Heart left ventricle (tissue), 16 donors: ENCODE results near the gene ETV7. TPM values are rescaled to one million over a fixed set of nuclear protein-coding genes. Genes with fewer than 3 reads are reported as not detected.
"Not testable (repeated sequence)": the region's sequence is repeated elsewhere in the genome, so short reads cannot be mapped to it uniquely, and the experiment has no call there.

Source experiments
- ATAC-seq, 4 donors: fragments of 200-7000 bp; cut with Tn5 transposase; one replicate each; pipeline ENCODE4 v1.9.1; 2020 to 2022; ENCODE audit warnings: moderate library complexity in 4 of 4, mild to moderate bottlenecking in 3 of 4, moderate number of reproducible peaks in 1 of 4
- DNase-seq, 5 donors: peaks; one replicate each; pipeline ENCODE4 v3.0.0-alpha.2; 2020
- H3K27ac ChIP-seq, 12 donors: fragments of 200-600 bp; sonication (generic) in 4 of 12; one replicate each; pipeline versions ENCODE4 v1.5.0 to v1.8.0; 2016 to 2022; ENCODE audit warnings: mild to moderate bottlenecking in 2 of 12
- H3K27me3 ChIP-seq, 9 donors: fragments of 200-600 bp; sonication (generic) in 2 of 9; one replicate each; pipeline versions ENCODE4 v1.5.1 to v1.8.0; 2016 to 2022; ENCODE audit warnings: mild to moderate bottlenecking in 3 of 9
- H3K36me3 ChIP-seq, 9 donors: fragments of 200-600 bp; sonication (generic) in 2 of 9; one replicate each; pipeline versions ENCODE4 v1.5.0 to v1.8.0; 2018 to 2022; ENCODE audit warnings: mild to moderate bottlenecking in 2 of 9
- H3K4me1 ChIP-seq, 12 donors: fragments of 200-600 bp; sonication (generic) in 4 of 12; one replicate each; pipeline versions ENCODE4 v1.5.0 to v1.8.0; 2016 to 2022; ENCODE audit warnings: mild to moderate bottlenecking in 3 of 12
- H3K4me3 ChIP-seq, 12 donors: fragments of 200-600 bp; sonication (generic) in 4 of 12; one replicate each; pipeline versions ENCODE4 v1.5.0 to v1.8.0; 2017 to 2022; ENCODE audit warnings: mild to moderate bottlenecking in 9 of 12, moderate library complexity in 4 of 12
- H3K9me3 ChIP-seq, 12 donors: fragments of 200-600 bp; sonication (generic) in 4 of 12; one replicate each; pipeline versions ENCODE4 v1.5.0 to v1.8.0; 2016 to 2022; ENCODE audit warnings: mild to moderate bottlenecking in 1 of 12
- CTCF ChIP-seq, 12 donors: fragments of 200-600 bp; sonication (generic) in 4 of 12; IDR thresholded peaks; one replicate each; pipeline versions ENCODE4 v1.5.0 to v1.8.0; 2018 to 2022; ENCODE audit warnings: antibody characterized with exemption in 12 of 12, mild to moderate bottlenecking in 5 of 12
- POLR2A ChIP-seq, 2 donors: fragments of 450-650 bp; IDR thresholded peaks; one replicate each; pipeline ENCODE4 v1.6.1; 2017; ENCODE audit warnings: antibody characterized with exemption in 2 of 2, mild to moderate bottlenecking in 2 of 2, moderate library complexity in 2 of 2
- WGBS, 4 donors: extraction: QIAGEN DNeasy Blood & Tissue Kit in 2 of 4; methylation state at CpG; one replicate each; pipeline versions ENCODE4 v1.1.5 to v1.1.7; 2013 to 2018; 5-methylcytosine and 5-hydroxymethylcytosine counted together
- intact Hi-C, 10 donors: fragments of 100-400 bp; cut with DNase I; formaldehyde crosslinking; loops; one replicate each; pipeline versions ENCODE4 v1.11.1 to v1.14.2; 2022
- polyA plus RNA-seq, 2 donors: library from polyadenylated mRNA; stranded (reverse); fragments of 200-250 nt; gene quantifications; one replicate each; pipeline ENCODE4 v1.2.3, GENCODE V29; 2013
- total RNA-seq, 9 donors: library from RNA; depleted of rRNA in 2 of 9; stranded (reverse); fragments of >200 nt in 2 of 9; fragmentation: NEBNext Ultra II Directional in 3 of 9; extraction: Animal tissue kit (Norgen Biotek cat#: 25700) in 3 of 9; gene quantifications; one replicate each; pipeline versions ENCODE4 v1.1.0 to v1.2.4, GENCODE V29; 2016 to 2023
- donor health status: ischemic (EF 13 %, LVEDD 7.1; RV severe dilation, severe dysfunction).
- donor health status: healthy with polysubstance abuse.
- donor health status: DM: no; HTN: yes; CAD: no.
- donor health status: DM: no; HTN: no; CAD: no.
- donor health status: ischemic (EF 25% LVEDD 6.9; RV normal size, moderate dysfunction).
- donor health status: ischemic (EF 25% LVEDD 5.7; RV mildly dilated, moderate dysfunction).
- donor health status: healthy.
- donor health status: DM: yes; HTN: yes; CAD: no.
- donor health status: ischemic (EF 35%, LVEDD 5.7; RV mildly dilated, moderate dysfunction).
- donor health status: nonischemic (EF 11% LVEDD 7.7; RV severe dilation, severe dysfunction).
- donor health status: DM: yes; HTN: yes; CAD: no.
- donor health status: PGD.
- donor health status: ischemic (EF 29% LVEDD 5.4; RV normal size, mild dysfunction).
- donor health status: nonischemic (EF 23%, LVEDD 6.1; RV moderate dilation, normal function).

The ETV7 gene
- total and polyA plus RNA-seq, 11 donors = 0.06 to 5.1 (median 0.31) TPM; not detected in 5

GRCh38 chr6:36340618-36341454 is 46.6 kb downstream of the ETV7 start:
- Histone ChIP-seq H3K9me3 (no peaks in the 10 kb centered on the region), H3K4me3 (peak overlapping the region in 7 of 12 donors; percentile 3 to 41 (median 24)), H3K27me3 (peaks cover 0 to 20% (median 7%) of the 10 kb centered on the region in 9 donors), H3K27ac (peak overlapping the region in 1 of 12 donors; percentile 10), H3K4me1 (peaks cover 0 to 12% (median 5%) of the 10 kb centered on the region in 12 donors), H3K36me3 (no peaks in the 10 kb centered on the region)
- ATAC-seq (peak; percentile 44 to 83 (median 80)), DNase-seq (peak; percentile 64 to 92 (median 77))
- 19 to 30% (median 22%) methylated on average over 25 to 36 of the region's 36 CpGs for WGBS, 4 donors
- intact Hi-C loops = loop anchor here in 6 of 10 donors (1.0 to 5.0 kb wide), 4 partner anchors 18 to 34 kb away; no protein-coding TSS in a partner anchor
- TF ChIP-seq CTCF (IDR thresholded peaks at IDR 0.05) = peak; percentile 90 to 98 (median 97)
- TF ChIP-seq POLR2A (IDR thresholded peaks at IDR 0.05) = no peak

- 53 to 67% (median 63%) methylated on average over 12 of the region's 12 CpGs for WGBS, 4 donors
- ATAC-seq (no peak), DNase-seq (no peak)
- Histone ChIP-seq H3K4me3 (no peak overlapping the region), H3K4me1 (peaks cover 0 to 12% (median 5%) of the 10 kb centered on the region in 12 donors), H3K27me3 (peaks cover 0 to 22% (median 5%) of the 10 kb centered on the region in 9 donors), H3K9me3 (no peaks in the 10 kb centered on the region), H3K27ac (no peak overlapping the region), H3K36me3 (no peaks in the 10 kb centered on the region)
- TF ChIP-seq POLR2A (IDR thresholded peaks at IDR 0.05) (no peak), CTCF (IDR thresholded peaks at IDR 0.05) (no peak)
- intact Hi-C loops = loop anchor here in 4 of 10 donors (2.0 to 5.0 kb wide), 3 partner anchors 19 to 33 kb away; no protein-coding TSS in a partner anchor
Observed at GRCh38 chr6:36340306-36340617, 47.2 kb downstream of the ETV7 start.

GRCh38 chr6:36339146-36339545 is 48.3 kb downstream of the ETV7 start:
- ATAC-seq = no peak
- no peak for DNase-seq
- H3K4me1 ChIP-seq = peaks cover 0 to 21% (median 12%) of the 10 kb centered on the region in 12 donors
- no peak overlapping the region for H3K27ac ChIP-seq
- TF ChIP-seq POLR2A (IDR thresholded peaks at IDR 0.05) (no peak), CTCF (IDR thresholded peaks at IDR 0.05) (no peak)
- H3K9me3 ChIP-seq = no peaks in the 10 kb centered on the region
- H3K36me3 ChIP-seq = no peaks in the 10 kb centered on the region
- intact Hi-C loops = no loop called here
- no peak overlapping the region for H3K4me3 ChIP-seq
- WGBS, 4 donors = 83 to 88% (median 84%) methylated on average over 12 of the region's 12 CpGs
- H3K27me3 ChIP-seq = peaks cover 0 to 32% (median 10%) of the 10 kb centered on the region in 9 donors

- Histone ChIP-seq H3K27me3 (peaks cover 0 to 34% (median 10%) of the 10 kb centered on the region in 9 donors), H3K4me1 (peaks cover 0 to 29% (median 17%) of the 10 kb centered on the region in 12 donors)
- H3K4me3 ChIP-seq, H3K27ac ChIP-seq, ATAC-seq, H3K9me3 ChIP-seq, intact Hi-C loops, DNase-seq, H3K36me3 ChIP-seq: not testable (repeated sequence)
- 54 to 100% (median 90%) methylated on average over 1 of the region's 1 CpG for WGBS, 4 donors
Observed at GRCh38 chr6:36338223-36338622, 49.2 kb downstream of the ETV7 start.
